GM12872 (cell line): ENCODE data around the gene ATF6.

ENCODE experiments used
- CTCF ChIP-seq: IDR thresholded peaks from 3 replicates; pipeline ENCODE4 v1.5.1; 2011; ENCODE audit warnings: low read depth, mild to moderate bottlenecking, low read length, moderate library complexity; ENCODE audit not compliant: insufficient read depth

ATF6 gene

GRCh38 chr1:161935264-161935663, 169.1 kb downstream of the ATF6 start:
- TF ChIP-seq CTCF, result no peak

- no peak for TF ChIP-seq CTCF
These were observed 170.7 kb downstream of the ATF6 start for GRCh38 chr1:161936786-161937185.

- no peak for TF ChIP-seq CTCF
These were observed 174.9 kb downstream of the ATF6 start for GRCh38 chr1:161940866-161941591.

- no peak for TF ChIP-seq CTCF
These were observed 175.8 kb downstream of the ATF6 start for GRCh38 chr1:161941726-161942436.

GRCh38 chr1:161943737-161944136, 177.6 kb downstream of the ATF6 start:
- no peak for TF ChIP-seq CTCF

- TF ChIP-seq CTCF, result no peak
These were observed 178.3 kb downstream of the ATF6 start for GRCh38 chr1:161944381-161944780.

- TF ChIP-seq CTCF, result no peak
These were observed 179.4 kb downstream of the ATF6 start for GRCh38 chr1:161945306-161946060.
